ENCODE results near the gene PRR19.

PRR19 gene

GRCh38 chr19:42282819-42283187 lies 19.1 kb upstream of the PRR19 start:
- FAIRE-seq (no peak), DNase-seq (ENCODE audit: low spot score) (no peak)

- FAIRE-seq (no peak), DNase-seq (ENCODE audit: low spot score) (peak; percentile 75)
Measured at GRCh38 chr19:42283188-42284065, 18.5 kb upstream of the PRR19 start.

- DNase-seq (ENCODE audit: low spot score) (peak; percentile 51), FAIRE-seq (no peak)
Measured at GRCh38 chr19:42284066-42284501, 17.8 kb upstream of the PRR19 start.

- no peak for DNase-seq (ENCODE audit: low spot score)
- FAIRE-seq: no peak
Measured at GRCh38 chr19:42284591-42285341, 17.2 kb upstream of the PRR19 start.

- FAIRE-seq (no peak), DNase-seq (ENCODE audit: low spot score) (no peak)
Measured at GRCh38 chr19:42285541-42285941, 16.4 kb upstream of the PRR19 start.

- FAIRE-seq (no peak), DNase-seq (ENCODE audit: low spot score) (no peak)
Measured at GRCh38 chr19:42285988-42286348, 16.0 kb upstream of the PRR19 start.

GRCh38 chr19:42286349-42287016 lies 15.4 kb upstream of the PRR19 start:
- DNase-seq (ENCODE audit: low spot score) (no peak), FAIRE-seq (no peak)

- FAIRE-seq (no peak), DNase-seq (ENCODE audit: low spot score) (no peak)
Measured at GRCh38 chr19:42287017-42287826, 14.7 kb upstream of the PRR19 start.

GRCh38 chr19:42287827-42288107 lies 14.2 kb upstream of the PRR19 start:
- FAIRE-seq (no peak), DNase-seq (ENCODE audit: low spot score) (no peak)

GRCh38 chr19:42288387-42288786 lies 13.5 kb upstream of the PRR19 start:
- no peak for DNase-seq (ENCODE audit: low spot score)
- FAIRE-seq: no peak

- no peak for DNase-seq (ENCODE audit: low spot score)
- FAIRE-seq: no peak
Measured at GRCh38 chr19:42288881-42289555, 12.9 kb upstream of the PRR19 start.

GRCh38 chr19:42289556-42290041 lies 12.3 kb upstream of the PRR19 start:
- DNase-seq (ENCODE audit: low spot score): no peak
- no peak for FAIRE-seq

- DNase-seq (ENCODE audit: low spot score): no peak
- FAIRE-seq: no peak
Measured at GRCh38 chr19:42290136-42290522, 11.8 kb upstream of the PRR19 start.

- DNase-seq (ENCODE audit: low spot score): no peak
Measured at GRCh38 chr19:42290523-42291434, 11.2 kb upstream of the PRR19 start.

GRCh38 chr19:42291435-42291810 lies 10.5 kb upstream of the PRR19 start:
- DNase-seq (ENCODE audit: low spot score): no peak
- FAIRE-seq: no peak

More at GRCh38 chr19:42290523-42291434, 11.2 kb upstream of the PRR19 start:
- FAIRE-seq: no peak

GRCh38 chr19:42292042-42292960 lies 9.6 kb upstream of the PRR19 start:
- DNase-seq (ENCODE audit: low spot score) (no peak), FAIRE-seq (no peak)

- DNase-seq (ENCODE audit: low spot score): no peak
- FAIRE-seq: no peak
Measured at GRCh38 chr19:42292963-42293362, 9.0 kb upstream of the PRR19 start.

GRCh38 chr19:42293540-42293939 lies 8.4 kb upstream of the PRR19 start:
- FAIRE-seq (no peak), DNase-seq (ENCODE audit: low spot score) (no peak)

GRCh38 chr19:42293948-42294347 lies 8.0 kb upstream of the PRR19 start:
- DNase-seq (ENCODE audit: low spot score) (no peak), FAIRE-seq (no peak)
